Adrenal gland (tissue), 5 donors: ENCODE data around the gene PCYT2.

ENCODE experiments used
- POLR2A ChIP-seq, 2 donors: fragments of 450-650 bp; IDR thresholded peaks; one replicate each; pipeline ENCODE4 v1.6.1; 2017; ENCODE audit warnings: antibody characterized with exemption in 2 of 2, mild to moderate bottlenecking in 2 of 2, moderate library complexity in 1 of 2
- TF ChIP-seq, protein P1 (sequence below), 6 experiments: fragments of 450-650 bp in 4 of 6; fragments of 200-600 bp in 2 of 6; sonication (generic) in 1 of 6; IDR thresholded peaks; 1 replicate in 5 of 6; 2 replicates in 1 of 6; pipeline versions ENCODE4 v1.5.1 to v1.8.0; 2016 to 2021; ENCODE audit warnings: antibody characterized with exemption in 6 of 6, mild to moderate bottlenecking in 2 of 6, moderate library complexity in 1 of 6
- donor health status: DM: no; HTN: no; CAD: no.

DNA sequence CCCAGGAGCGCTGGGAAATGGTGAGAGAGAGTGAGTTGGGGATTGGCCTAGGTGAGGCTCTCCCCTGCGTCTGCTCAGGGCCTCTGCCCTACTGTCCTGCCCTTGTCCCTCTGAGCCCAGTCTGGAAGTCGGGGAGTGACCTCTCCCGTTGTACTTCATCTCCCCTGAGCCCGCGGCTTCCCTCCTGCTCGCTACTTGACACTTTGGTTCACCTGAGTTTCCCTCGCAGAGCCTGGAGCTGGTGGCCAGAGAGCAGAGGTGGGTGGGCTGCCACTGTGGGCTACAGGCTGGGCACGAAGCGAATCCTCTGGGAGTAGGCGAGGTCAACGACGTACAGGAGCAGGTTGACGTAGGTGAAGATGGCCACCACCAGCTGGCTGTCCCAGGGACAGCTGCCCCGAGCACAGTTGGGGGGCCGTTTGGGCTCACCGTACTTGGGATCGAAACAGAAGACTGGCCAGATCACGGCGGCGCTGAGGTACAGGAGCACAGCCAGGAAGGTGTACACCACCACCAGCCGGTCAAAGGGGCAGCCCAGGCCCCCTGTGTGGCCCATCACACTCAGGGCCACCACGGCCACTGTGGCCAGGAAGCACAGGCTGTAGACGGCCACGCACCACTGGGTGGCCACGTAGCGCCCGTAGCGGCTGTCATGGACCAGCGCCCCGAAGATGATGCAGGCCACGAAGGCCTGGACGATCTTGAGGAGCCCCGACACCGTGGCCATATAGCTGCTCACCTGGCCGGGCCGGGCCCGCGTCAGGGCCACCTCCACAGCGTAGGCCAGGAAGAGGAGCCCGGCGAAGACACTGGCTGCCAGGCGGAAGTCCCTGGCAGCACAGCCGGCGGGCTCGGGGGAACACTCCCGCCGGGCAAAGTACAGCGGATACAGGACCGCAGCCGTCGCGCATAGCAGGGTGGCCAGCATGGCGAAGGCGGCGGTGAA is 29.6 kb upstream of the PCYT2 start:
- TF ChIP-seq, protein P1, sequence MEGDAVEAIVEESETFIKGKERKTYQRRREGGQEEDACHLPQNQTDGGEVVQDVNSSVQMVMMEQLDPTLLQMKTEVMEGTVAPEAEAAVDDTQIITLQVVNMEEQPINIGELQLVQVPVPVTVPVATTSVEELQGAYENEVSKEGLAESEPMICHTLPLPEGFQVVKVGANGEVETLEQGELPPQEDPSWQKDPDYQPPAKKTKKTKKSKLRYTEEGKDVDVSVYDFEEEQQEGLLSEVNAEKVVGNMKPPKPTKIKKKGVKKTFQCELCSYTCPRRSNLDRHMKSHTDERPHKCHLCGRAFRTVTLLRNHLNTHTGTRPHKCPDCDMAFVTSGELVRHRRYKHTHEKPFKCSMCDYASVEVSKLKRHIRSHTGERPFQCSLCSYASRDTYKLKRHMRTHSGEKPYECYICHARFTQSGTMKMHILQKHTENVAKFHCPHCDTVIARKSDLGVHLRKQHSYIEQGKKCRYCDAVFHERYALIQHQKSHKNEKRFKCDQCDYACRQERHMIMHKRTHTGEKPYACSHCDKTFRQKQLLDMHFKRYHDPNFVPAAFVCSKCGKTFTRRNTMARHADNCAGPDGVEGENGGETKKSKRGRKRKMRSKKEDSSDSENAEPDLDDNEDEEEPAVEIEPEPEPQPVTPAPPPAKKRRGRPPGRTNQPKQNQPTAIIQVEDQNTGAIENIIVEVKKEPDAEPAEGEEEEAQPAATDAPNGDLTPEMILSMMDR (IDR thresholded peaks at IDR 0.05), result no peak
- TF ChIP-seq POLR2A (IDR thresholded peaks at IDR 0.05), result no peak
